ENCODE data around the gene LSM10. TPM values are rescaled to one million over a fixed set of nuclear protein-coding genes. Genes with fewer than 3 reads are reported as not detected.

Gene LSM10
- total and polyA plus RNA-seq, 9 of the 15 experiments (the other 6 are each of a cell fraction or from before 2014, with no cell fraction given), result 13.2 to 146 (median 68.9) TPM

- TF ChIP-seq CBX8 (IDR thresholded peaks at IDR 0.05; ENCODE audit: borderline replicate concordance, extremely low read depth, low read depth, low read length, poor library complexity, severe bottlenecking), result no peak
- no peak for TF ChIP-seq ZNF384 (IDR thresholded peaks at IDR 0.05; ENCODE audit: low read depth, low read length)
- TF ChIP-seq XRCC3 (IDR thresholded peaks at IDR 0.05), result no peak
- no peak for TF ChIP-seq RFX1 (IDR thresholded peaks at IDR 0.05)
- TF ChIP-seq JUND (IDR thresholded peaks at IDR 0.05; ENCODE audit: borderline replicate concordance, low read depth, low read length), result peak; percentile 22; the same call in 1 of the 2 replicates
- peak; percentile 51; the same call in 1 of the 3 replicates for TF ChIP-seq JUND (tag; IDR thresholded peaks at IDR 0.05; ENCODE audit: borderline replicate concordance, low read depth, low read length)
- TF ChIP-seq DEAF1 (CRISPR knock-in tag; IDR thresholded peaks at IDR 0.05), result no peak
- no peak for TF ChIP-seq NR2F6 (CRISPR knock-in tag; IDR thresholded peaks at IDR 0.05)
- 0 out of 2 replicates have a peak, but pooled peaks have one; percentile 39 for TF ChIP-seq ZNF668 (CRISPR knock-in tag; IDR thresholded peaks at IDR 0.05)
- TF ChIP-seq SOX6 (IDR thresholded peaks at IDR 0.05), result no peak
- no peak for TF ChIP-seq SMC3 (conservative IDR thresholded peaks at IDR 0.05; ENCODE audit: insufficient read depth, low read depth, low read length)
- TF ChIP-seq ZNF639 (CRISPR knock-in tag; conservative IDR thresholded peaks at IDR 0.05 in 1 of 2, IDR thresholded peaks at IDR 0.05 in 1 of 2), result no peak
- TF ChIP-seq ZNF143 (CRISPR knock-in tag; IDR thresholded peaks at IDR 0.05), result peak; percentile 41; the same call in 1 of the 2 replicates
- no peak for TF ChIP-seq HMG20A (CRISPR knock-in tag; conservative IDR thresholded peaks at IDR 0.05)
- TF ChIP-seq RBM25 (IDR thresholded peaks at IDR 0.05; ENCODE audit: low read depth, low read length, severe bottlenecking), result peak; percentile 56
- TF ChIP-seq MTA2 (IDR thresholded peaks at IDR 0.05; ENCODE audit: low read depth), result peak; percentile 38; the same call in 1 of the 2 replicates
- no peak for TF ChIP-seq ELF1 (tag; IDR thresholded peaks at IDR 0.05)
- peak; percentile 4; the same call in 1 of the 2 replicates for TF ChIP-seq ZNF766 (CRISPR knock-in tag; conservative IDR thresholded peaks at IDR 0.05)
- no peak for TF ChIP-seq TRIM25 (IDR thresholded peaks at IDR 0.05; ENCODE audit: borderline replicate concordance)
- TF ChIP-seq RFX5 (IDR thresholded peaks at IDR 0.05; ENCODE audit: low read depth, low read length), result no peak
- peak; percentile 37 for TF ChIP-seq NEUROD1 (IDR thresholded peaks at IDR 0.05; ENCODE audit: borderline replicate concordance, low read depth, low read length, partially characterized antibody)
Measured at GRCh38 chr1:36387141-36387949, 10.4 kb downstream of the LSM10 start (continued).

Data from K562 (cell line).